IPS-NIHi11 (cell line): Measurements from ENCODE around the gene HSPA1A.
"Not testable (repeated sequence)": the region's sequence is repeated elsewhere in the genome, so short reads cannot be mapped to it uniquely, and the experiment has no call there.

Experiments
- DNase-seq: peaks from one replicate; pipeline ENCODE4 v3.0.0; 2012; ENCODE audit warnings: mixed read lengths, low spot score

HSPA1A gene

GRCh38 chr6:31811645-31812044 lies 3.7 kb upstream of the HSPA1A start:
- no peak for DNase-seq

- DNase-seq = no peak
Observed at GRCh38 chr6:31813465-31813849, 1.9 kb upstream of the HSPA1A start.

DNA sequence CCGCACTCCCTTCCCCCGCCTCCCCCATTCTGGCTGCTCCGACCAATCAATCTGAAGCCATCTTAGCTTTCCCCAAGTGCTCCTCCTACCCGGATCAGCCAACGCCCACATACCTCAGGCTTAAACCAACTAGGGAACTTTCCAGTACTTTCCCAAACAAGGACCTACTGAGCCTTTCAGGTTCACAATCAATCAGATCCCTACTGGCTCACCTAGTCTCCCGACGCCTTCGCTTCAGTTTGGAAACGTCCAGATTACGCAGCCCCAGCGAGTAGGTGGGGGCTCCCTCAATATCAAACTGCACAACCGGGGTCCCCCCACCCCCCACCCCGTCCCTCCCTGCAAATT lies 692 bp upstream of the HSPA1A start:
- peak; percentile 90 for DNase-seq

GRCh38 chr6:31817133-31817928 lies 2.0 kb downstream of the HSPA1A start:
- not testable (repeated sequence) for DNase-seq

DNA sequence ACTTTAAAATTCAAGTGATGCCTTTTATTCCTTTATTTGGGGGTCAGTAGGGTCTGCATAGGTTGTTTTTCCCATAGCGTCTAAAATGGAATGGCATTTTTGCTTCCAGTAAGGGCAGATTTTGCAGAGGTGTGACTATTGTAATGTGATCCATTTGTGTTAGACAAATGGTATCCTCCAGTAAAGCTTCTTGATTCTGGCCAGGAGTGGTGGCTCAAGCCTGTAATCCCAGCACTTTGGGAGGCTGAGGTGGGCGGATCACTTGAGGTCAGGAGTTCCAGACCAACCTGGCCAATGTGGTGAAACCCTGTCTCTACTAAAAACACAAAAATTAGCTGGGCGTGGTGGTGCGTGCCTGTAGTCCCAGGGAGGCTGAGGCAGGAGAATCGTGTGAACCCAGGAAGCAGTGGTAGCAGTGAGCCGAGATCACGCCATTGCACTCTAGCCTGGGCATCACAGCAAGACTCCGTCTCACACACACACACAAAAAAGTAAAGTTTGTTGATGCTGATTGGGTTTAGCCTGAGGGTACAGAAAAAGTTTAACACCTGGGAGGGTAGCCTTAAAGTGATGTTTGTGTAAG lies 2.7 kb downstream of the HSPA1A start:
- DNase-seq = not testable (repeated sequence)

GRCh38 chr6:31819871-31820299 lies 4.5 kb downstream of the HSPA1A start:
- DNase-seq = no peak

DNA sequence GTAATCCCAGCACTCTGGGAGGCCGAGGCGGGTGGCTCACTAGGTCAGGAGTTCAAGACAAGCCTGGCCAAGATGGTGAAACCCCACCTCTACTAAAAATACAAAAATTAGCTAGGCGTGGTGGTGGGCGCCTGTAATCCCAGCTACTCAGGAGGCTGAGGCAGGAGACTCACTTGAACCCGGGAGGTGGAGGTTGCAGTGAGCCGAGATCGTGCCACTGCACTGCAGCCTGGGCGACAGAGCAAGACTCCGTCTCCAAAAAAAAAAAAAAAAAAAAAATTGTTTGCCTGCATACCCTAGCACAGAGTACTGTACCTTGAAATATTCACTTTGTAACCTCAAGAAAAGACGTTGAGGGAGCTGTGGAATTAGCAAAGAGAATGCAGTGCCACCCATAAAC lies 5.1 kb downstream of the HSPA1A start:
- not testable (repeated sequence) for DNase-seq

DNA sequence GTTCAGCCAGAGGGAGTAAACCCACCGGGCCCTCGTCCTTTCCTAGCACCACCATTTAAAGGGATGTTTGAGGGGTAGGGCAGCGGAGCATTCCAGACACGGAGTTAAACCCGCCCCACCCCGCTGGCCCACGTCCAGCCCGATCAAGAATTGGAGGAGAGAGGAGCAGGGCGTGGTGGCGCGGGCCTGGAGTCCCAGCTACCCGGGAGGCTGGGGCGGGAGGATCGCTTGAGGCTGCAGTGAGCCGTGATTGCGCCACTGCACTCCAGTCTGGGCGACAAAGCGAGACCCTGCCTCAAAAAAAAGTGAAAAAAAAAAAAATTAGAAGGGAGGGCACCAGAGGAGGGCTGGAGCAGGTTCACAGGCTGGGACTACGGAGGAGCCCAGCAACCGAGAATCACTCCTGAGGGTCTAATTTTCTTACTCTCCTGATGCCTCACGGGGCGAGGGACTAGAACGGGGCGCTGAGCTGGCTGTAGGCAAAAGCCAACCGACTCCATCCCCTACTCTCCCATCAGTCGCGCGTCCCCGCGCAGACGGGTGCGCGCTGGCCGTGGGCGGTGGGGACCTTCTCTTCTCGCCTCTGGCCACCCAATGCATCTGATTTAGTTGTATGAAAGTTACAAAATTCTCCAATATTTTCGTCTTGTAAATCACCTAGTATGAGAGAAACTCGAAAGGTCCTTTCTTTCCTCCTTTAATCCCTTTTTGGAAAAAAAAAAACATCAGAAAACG lies 6.1 kb downstream of the HSPA1A start:
- peak; percentile 58 for DNase-seq

GRCh38 chr6:31822036-31822821 lies 6.9 kb downstream of the HSPA1A start:
- peak; percentile 59 for DNase-seq

DNA sequence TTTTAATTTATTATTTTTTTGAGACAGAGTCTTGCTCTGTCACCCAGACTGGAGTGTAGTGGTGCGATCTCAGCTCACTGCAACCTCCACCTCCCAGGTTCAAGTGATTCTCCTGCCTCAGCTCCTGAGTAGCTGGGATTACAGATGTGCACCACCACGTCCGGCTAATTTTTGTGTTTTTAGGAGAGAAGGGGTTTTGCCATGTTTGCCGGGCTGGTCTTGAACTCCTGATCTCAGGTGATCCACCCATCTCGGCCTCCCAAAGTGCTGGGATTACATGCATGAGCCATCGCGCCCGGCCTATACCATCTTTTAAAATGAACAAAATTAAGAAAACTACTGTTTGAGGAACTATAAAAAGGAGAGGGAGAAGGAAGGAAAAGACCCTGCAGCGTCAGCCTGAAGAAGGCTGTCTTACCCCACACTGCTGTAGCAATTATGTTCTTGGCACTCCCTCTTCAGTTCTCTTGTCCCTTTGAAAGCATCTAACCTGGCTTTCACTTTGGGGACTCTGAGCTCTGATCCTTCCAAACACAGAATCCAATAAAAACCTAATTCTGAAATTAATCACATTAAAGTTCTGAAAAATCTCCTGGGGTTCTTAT lies 8.4 kb downstream of the HSPA1A start:
- not testable (repeated sequence) for DNase-seq

DNA sequence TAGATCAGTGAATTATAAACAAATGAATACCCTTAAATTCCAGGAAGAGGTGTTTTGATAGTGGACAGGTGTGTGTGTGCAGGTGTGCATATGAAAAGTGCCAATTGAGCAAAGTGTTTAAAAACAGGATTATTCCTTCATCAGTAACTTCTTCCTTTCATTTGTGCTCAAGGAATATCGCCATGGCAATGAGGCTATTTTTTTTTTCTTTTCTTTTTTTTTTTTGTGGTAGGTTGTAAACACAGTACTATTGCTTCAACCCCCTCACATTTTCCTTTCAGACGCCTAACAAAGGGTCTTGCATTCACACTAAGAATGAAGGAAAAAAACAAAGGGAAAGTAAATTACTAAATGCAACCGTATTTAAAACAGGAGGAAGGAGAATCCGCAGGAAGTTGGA lies 10.2 kb downstream of the HSPA1A start:
- DNase-seq = no peak

- peak; percentile 49 for DNase-seq
Observed at GRCh38 chr6:31826793-31827285, 11.5 kb downstream of the HSPA1A start.

GRCh38 chr6:31827286-31828079 lies 12.1 kb downstream of the HSPA1A start, which contains the start of gene HSPA1B:
TSS of gene HSPA1B (plus strand) at chr6:31827738. CDS start at chr6:31827951, 213 bp downstream.
- DNase-seq = peak; percentile 96

- no peak for DNase-seq
Observed at GRCh38 chr6:31829633-31830283, 14.4 kb downstream of the HSPA1A start.

GRCh38 chr6:31830886-31831335 lies 15.6 kb downstream of the HSPA1A start:
- no peak for DNase-seq

- DNase-seq = no peak
Observed at GRCh38 chr6:31831350-31832215, 16.2 kb downstream of the HSPA1A start.

GRCh38 chr6:31834367-31835250 lies 19.3 kb downstream of the HSPA1A start:
- peak; percentile 89 for DNase-seq

GRCh38 chr6:31836047-31836473 lies 20.7 kb downstream of the HSPA1A start:
- DNase-seq = no peak
